Hepatocyte (in vitro differentiated cells): ENCODE data around the gene HOTAIR. TPM values are rescaled to one million over a fixed set of nuclear protein-coding genes. Genes with fewer than 3 reads are reported as not detected.

Experiments
- DNase-seq: peaks from one replicate; pipeline ENCODE4 v3.0.0-alpha.2; 2016; ENCODE audit warnings: low spot score
- H2AFZ ChIP-seq: fragments of 200-600 bp; sonication (generic); 2 replicates; pipeline ENCODE4 v1.6.0; 2016; ENCODE audit warnings: antibody characterized with exemption, mild to moderate bottlenecking
- H3K27ac ChIP-seq: fragments of 200-600 bp; sonication (generic); 2 replicates; pipeline ENCODE4 v1.5.1; 2016; ENCODE audit warnings: mild to moderate bottlenecking
- H3K27me3 ChIP-seq: fragments of 200-600 bp; sonication (generic); 2 replicates; pipeline ENCODE4 v1.6.1; 2016
- H3K36me3 ChIP-seq: fragments of 200-600 bp; sonication (generic); replicated peaks from 2 replicates; pipeline ENCODE4 v1.5.1; 2016; ENCODE audit warnings: low read depth; ENCODE audit not compliant: insufficient read depth
- H3K4me1 ChIP-seq: fragments of 200-600 bp; sonication (generic); 2 replicates; pipeline ENCODE4 v1.5.1; 2016; ENCODE audit warnings: mild to moderate bottlenecking, moderate library complexity; ENCODE audit not compliant: insufficient read depth
- H3K4me2 ChIP-seq: fragments of 200-600 bp; sonication (generic); 2 replicates; pipeline ENCODE4 v1.6.0; 2016
- H3K4me3 ChIP-seq: fragments of 200-600 bp; sonication (generic); 2 replicates; pipeline ENCODE4 v1.5.1; 2016; ENCODE audit warnings: mild to moderate bottlenecking
- H3K79me2 ChIP-seq: fragments of 200-600 bp; sonication (generic); 2 replicates; pipeline ENCODE4 v1.6.0; 2017; ENCODE audit warnings: mild to moderate bottlenecking
- H3K9me2 ChIP-seq: fragments of 200-600 bp; sonication (generic); replicated peaks from 2 replicates; pipeline ENCODE4 v1.6.0; 2017; ENCODE audit warnings: mild to moderate bottlenecking; ENCODE audit not compliant: insufficient read depth
- H3K9me3 ChIP-seq: fragments of 200-600 bp; sonication (generic); 2 replicates; pipeline ENCODE4 v1.5.1; 2016; ENCODE audit warnings: low read depth, mild to moderate bottlenecking
- H4K20me1 ChIP-seq: fragments of 200-600 bp; sonication (generic); 2 replicates; pipeline ENCODE4 v1.6.0; 2016; ENCODE audit warnings: mild to moderate bottlenecking; ENCODE audit not compliant: insufficient read depth, poor library complexity, severe bottlenecking
- EZH2 ChIP-seq: fragments of 200-600 bp; sonication (generic); IDR thresholded peaks from 2 replicates; pipeline ENCODE4 v1.6.1; 2016; ENCODE audit warnings: antibody characterized with exemption, mild to moderate bottlenecking, borderline replicate concordance
- EZH2phosphoT487 ChIP-seq: fragments of 200-600 bp; sonication (generic); IDR thresholded peaks from one replicate; pipeline ENCODE4 v1.6.1; 2018; ENCODE audit warnings: antibody characterized with exemption, mild to moderate bottlenecking, low read depth, moderate library complexity; ENCODE audit not compliant: unreplicated experiment, severe bottlenecking
- WGBS: methylation state at CpG from one replicate; pipeline ENCODE4 v1.1.6; 2016; ENCODE audit warnings: low lambda C conversion rate; ENCODE audit errors: missing lambda C conversion rate; 5-methylcytosine and 5-hydroxymethylcytosine counted together
- polyA plus RNA-seq: library from polyadenylated mRNA; unstranded; fragments of >200 nt; fragmentation: Nextera tagmentation; extraction: Ambion mirVana; gene quantifications from 2 replicates; pipeline ENCODE4 v1.2.1, GENCODE V29; 2016
- total RNA-seq: library from RNA; depleted of rRNA; stranded (reverse); fragments of >200 nt; gene quantifications from 2 replicates; pipeline ENCODE4 v1.2.3, GENCODE V29; 2014
- TF ChIP-seq, protein P1 (sequence below): fragments of 200-600 bp; sonication (generic); IDR thresholded peaks from 2 replicates; pipeline ENCODE4 v1.5.1; 2016; ENCODE audit warnings: antibody characterized with exemption, mild to moderate bottlenecking; ENCODE audit not compliant: poor library complexity

Gene HOTAIR
- total and polyA plus RNA-seq, 2 experiments from 2014 or later = 0.82 to 0.90 TPM

DNA sequence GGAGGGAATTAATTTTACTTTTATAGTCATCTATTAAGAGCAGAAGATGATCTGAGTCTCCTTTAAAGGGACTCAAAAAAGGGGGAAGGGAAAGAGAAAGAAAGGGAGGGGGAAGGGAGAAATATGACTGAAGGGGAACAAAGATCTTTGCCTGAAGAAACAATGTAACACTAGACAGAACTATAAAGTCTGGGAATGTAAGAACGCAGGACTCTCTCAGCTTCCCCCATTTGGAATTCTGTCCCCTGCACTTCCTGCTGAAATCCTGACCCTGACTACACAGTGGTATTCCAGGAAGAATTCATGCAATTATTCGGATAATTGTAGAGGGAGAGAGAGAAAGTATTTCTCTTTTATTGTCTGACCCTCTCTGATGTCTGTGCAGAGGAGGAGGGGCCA is 10.4 kb downstream of the HOTAIR start:
- no peak overlapping the region for H3K4me3 ChIP-seq
- TF ChIP-seq EZH2phosphoT487 (peak; percentile 21), EZH2 (no peak)
- no peak overlapping the region for H3K27ac ChIP-seq
- no peaks in the 10 kb centered on the region for H4K20me1 ChIP-seq
- peaks cover 100% of the 10 kb centered on the region for H3K27me3 ChIP-seq
- H3K79me2 ChIP-seq = no peaks in the 10 kb centered on the region
- no peaks in the 10 kb centered on the region for H3K9me3 ChIP-seq
- 21% methylated on average over 2 of the region's 2 CpGs for WGBS
- DNase-seq = no peak
- peak overlapping the region; percentile 52 for H3K4me2 ChIP-seq
- no peak overlapping the region for H2AFZ ChIP-seq
- no peaks in the 10 kb centered on the region for H3K4me1 ChIP-seq
- no peaks in the 10 kb centered on the region for H3K36me3 ChIP-seq
- H3K9me2 ChIP-seq = no peaks in the 10 kb centered on the region

DNA sequence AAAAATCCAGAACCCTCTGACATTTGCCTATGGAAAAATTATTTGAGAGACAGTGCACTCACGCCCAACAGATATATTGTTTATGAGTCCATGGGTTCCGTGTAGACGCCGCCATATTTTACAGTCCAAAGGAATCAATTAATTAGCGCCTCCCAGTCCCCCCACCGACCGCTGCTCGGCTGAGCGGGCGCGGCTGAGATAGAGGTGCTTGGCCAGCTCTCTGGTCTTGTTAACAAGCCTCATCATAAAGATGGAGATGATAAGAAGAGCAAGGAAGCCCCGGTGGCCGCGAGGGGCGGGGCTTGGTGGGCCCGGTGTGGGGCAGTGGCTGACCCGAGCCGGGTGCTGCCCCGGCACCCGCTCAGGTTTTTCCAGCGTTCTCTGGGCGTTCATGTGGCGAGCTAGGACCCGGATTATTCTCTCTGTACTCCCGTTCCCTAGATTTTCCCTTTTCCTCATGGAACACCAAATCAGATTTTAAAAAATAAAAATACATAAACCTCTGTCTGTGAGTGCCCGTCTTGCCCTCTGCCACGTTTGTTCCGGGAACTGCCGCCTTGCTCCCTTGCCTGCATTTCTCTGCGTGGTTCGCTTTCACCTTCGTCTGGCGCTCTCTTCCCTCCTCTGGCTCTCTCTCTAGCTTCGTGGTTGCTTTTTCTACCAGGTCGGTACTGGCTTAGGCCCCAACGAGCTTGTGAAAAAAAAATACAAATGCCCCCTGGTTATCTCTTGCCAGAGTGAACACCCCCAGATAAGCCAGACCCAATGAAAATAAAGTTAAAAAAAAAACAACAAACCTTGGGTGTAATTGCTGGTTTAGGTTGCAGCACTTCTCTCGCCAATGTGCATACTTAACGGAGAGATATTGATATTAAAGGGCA is 11.1 kb downstream of the HOTAIR start:
- no peaks in the 10 kb centered on the region for H3K4me1 ChIP-seq
- no peak for DNase-seq
- peak overlapping the region; percentile 52 for H3K4me2 ChIP-seq
- H3K4me3 ChIP-seq = no peak overlapping the region
- no peak overlapping the region for H3K27ac ChIP-seq
- H2AFZ ChIP-seq = no peak overlapping the region
- peak; percentile 62 for TF ChIP-seq EZH2phosphoT487
- TF ChIP-seq, protein P1, sequence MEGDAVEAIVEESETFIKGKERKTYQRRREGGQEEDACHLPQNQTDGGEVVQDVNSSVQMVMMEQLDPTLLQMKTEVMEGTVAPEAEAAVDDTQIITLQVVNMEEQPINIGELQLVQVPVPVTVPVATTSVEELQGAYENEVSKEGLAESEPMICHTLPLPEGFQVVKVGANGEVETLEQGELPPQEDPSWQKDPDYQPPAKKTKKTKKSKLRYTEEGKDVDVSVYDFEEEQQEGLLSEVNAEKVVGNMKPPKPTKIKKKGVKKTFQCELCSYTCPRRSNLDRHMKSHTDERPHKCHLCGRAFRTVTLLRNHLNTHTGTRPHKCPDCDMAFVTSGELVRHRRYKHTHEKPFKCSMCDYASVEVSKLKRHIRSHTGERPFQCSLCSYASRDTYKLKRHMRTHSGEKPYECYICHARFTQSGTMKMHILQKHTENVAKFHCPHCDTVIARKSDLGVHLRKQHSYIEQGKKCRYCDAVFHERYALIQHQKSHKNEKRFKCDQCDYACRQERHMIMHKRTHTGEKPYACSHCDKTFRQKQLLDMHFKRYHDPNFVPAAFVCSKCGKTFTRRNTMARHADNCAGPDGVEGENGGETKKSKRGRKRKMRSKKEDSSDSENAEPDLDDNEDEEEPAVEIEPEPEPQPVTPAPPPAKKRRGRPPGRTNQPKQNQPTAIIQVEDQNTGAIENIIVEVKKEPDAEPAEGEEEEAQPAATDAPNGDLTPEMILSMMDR = no peak
- peak; percentile 68 for TF ChIP-seq EZH2
- H3K27me3 ChIP-seq = peaks cover 100% of the 10 kb centered on the region
- no peaks in the 10 kb centered on the region for H3K9me2 ChIP-seq
- no peaks in the 10 kb centered on the region for H3K9me3 ChIP-seq
- no peaks in the 10 kb centered on the region for H4K20me1 ChIP-seq
- no peaks in the 10 kb centered on the region for H3K36me3 ChIP-seq
- no peaks in the 10 kb centered on the region for H3K79me2 ChIP-seq
- WGBS = 11% methylated on average over 38 of the region's 38 CpGs

- 58% methylated on average over 7 of the region's 7 CpGs for whole genome bisulfite sequencing
- H3K4me2 ChIP-seq = peak overlapping the region; percentile 52
- H3K4me1 ChIP-seq = no peaks in the 10 kb centered on the region
- no peaks in the 10 kb centered on the region for H3K36me3 ChIP-seq
- H3K9me3 ChIP-seq = no peaks in the 10 kb centered on the region
- no peak overlapping the region for H2AFZ ChIP-seq
- H4K20me1 ChIP-seq = no peaks in the 10 kb centered on the region
- H3K9me2 ChIP-seq = no peaks in the 10 kb centered on the region
- TF ChIP-seq EZH2phosphoT487 = no peak
- TF ChIP-seq, protein P1 = no peak
- TF ChIP-seq EZH2 = no peak
- H3K79me2 ChIP-seq = no peaks in the 10 kb centered on the region
- H3K4me3 ChIP-seq = no peak overlapping the region
- H3K27me3 ChIP-seq = peaks cover 100% of the 10 kb centered on the region
- no peak overlapping the region for H3K27ac ChIP-seq
- DNase-seq = no peak
Observed at GRCh38 chr12:53963005-53963404, 11.7 kb downstream of the HOTAIR start.

GRCh38 chr12:53961025-53961761 is 13.6 kb downstream of the HOTAIR start:
- WGBS = 10% methylated on average over 53 of the region's 72 CpGs
- Histone ChIP-seq H3K4me1 (no peaks in the 10 kb centered on the region), H3K27me3 (peaks cover 100% of the 10 kb centered on the region), H3K4me2 (peak overlapping the region; percentile 53), H4K20me1 (no peaks in the 10 kb centered on the region), H2AFZ (peak overlapping the region; percentile 31), H3K4me3 (no peak overlapping the region), H3K36me3 (no peaks in the 10 kb centered on the region), H3K9me2 (no peaks in the 10 kb centered on the region), H3K27ac (no peak overlapping the region), H3K79me2 (no peaks in the 10 kb centered on the region), H3K9me3 (no peaks in the 10 kb centered on the region)
- TF ChIP-seq EZH2 = peak; percentile 71
- TF ChIP-seq, protein P1 = no peak
- peak; percentile 4 for TF ChIP-seq EZH2phosphoT487
- no peak for DNase-seq
